HG03025 (cell line): Measurements from ENCODE around the gene LRRC37B.
"Not testable (repeated sequence)": the region's sequence is repeated elsewhere in the genome, so short reads cannot be mapped to it uniquely, and the experiment has no call there.

Experiments
- ATAC-seq: cut with Tn5 transposase; IDR thresholded peaks from one replicate; pipeline ENCODE4 v1.9.1; 2021; ENCODE audit warnings: mild to moderate bottlenecking, moderate library complexity; ENCODE audit not compliant: unreplicated experiment, low FRiP score

Gene LRRC37B

GRCh38 chr17:32006957-32007462 lies at the start of gene LRRC37B:
Gene LRRC37B, plus strand, starts transcription at chr17:32007383. Its CDS starts 14,010 bp downstream, at chr17:32021393.
- peak; percentile 91 for ATAC-seq

GRCh38 chr17:31964131-31964530 lies 43.1 kb upstream of the LRRC37B start:
- not testable (repeated sequence) for ATAC-seq

- no peak for ATAC-seq
Measured at GRCh38 chr17:31967648-31968047, 39.5 kb upstream of the LRRC37B start.

- ATAC-seq: not testable (repeated sequence)
Measured at GRCh38 chr17:31970416-31970815, 36.8 kb upstream of the LRRC37B start.

- not testable (repeated sequence) for ATAC-seq
Measured at GRCh38 chr17:31974269-31975071, 32.7 kb upstream of the LRRC37B start.

GRCh38 chr17:31975391-31975790 lies 31.8 kb upstream of the LRRC37B start:
- ATAC-seq: not testable (repeated sequence)

GRCh38 chr17:31991821-31992220 lies 15.4 kb upstream of the LRRC37B start:
- not testable (repeated sequence) for ATAC-seq

GRCh38 chr17:31997005-31997404 lies 10.2 kb upstream of the LRRC37B start:
- ATAC-seq: no peak

GRCh38 chr17:32007463-32008298 lies 498 bp downstream of the LRRC37B start:
- ATAC-seq: peak; percentile 29

- no peak for ATAC-seq
Measured at GRCh38 chr17:32009262-32009542, 2.0 kb downstream of the LRRC37B start.

GRCh38 chr17:32010114-32010513 lies 2.9 kb downstream of the LRRC37B start:
- no peak for ATAC-seq

- no peak for ATAC-seq
Measured at GRCh38 chr17:32015245-32016013, 8.2 kb downstream of the LRRC37B start.

- no peak for ATAC-seq
Measured at GRCh38 chr17:32016231-32016630, 9.0 kb downstream of the LRRC37B start.

GRCh38 chr17:32019228-32019627 lies 12.0 kb downstream of the LRRC37B start:
- ATAC-seq: no peak

- no peak for ATAC-seq
Measured at GRCh38 chr17:32020943-32021614, 13.9 kb downstream of the LRRC37B start.

GRCh38 chr17:32021615-32021955 lies 14.4 kb downstream of the LRRC37B start:
- ATAC-seq: no peak

- not testable (repeated sequence) for ATAC-seq
Measured at GRCh38 chr17:32022554-32022953, 15.4 kb downstream of the LRRC37B start.

- ATAC-seq: not testable (repeated sequence)
Measured at GRCh38 chr17:32027271-32027670, 20.1 kb downstream of the LRRC37B start.

- ATAC-seq: no peak
Measured at GRCh38 chr17:32033223-32033622, 26.0 kb downstream of the LRRC37B start.

GRCh38 chr17:32033812-32034211 lies 26.6 kb downstream of the LRRC37B start:
- ATAC-seq: not testable (repeated sequence)
